BJ (cell line): ENCODE measurements around the gene PPP1R9A. TPM values are rescaled to one million over a fixed set of nuclear protein-coding genes. Genes with fewer than 3 reads are reported as not detected.

ENCODE experiments used
- CTCF ChIA-PET: fragments of 350-600 bp; formaldehyde crosslinking; extraction: SDS; loops from one replicate; lab custom pipeline; 2021; ENCODE audit warnings: antibody characterized with exemption, inconsistent platforms; lab: Yijun Ruan, JAX
- POLR2A ChIA-PET: fragments of 300-600 bp; sonication (Branson Sonifier 250); formaldehyde crosslinking; extraction: SDS; loops from one replicate; lab custom pipeline; 2021; ENCODE audit warnings: antibody characterized with exemption; lab: Charles Lee
- DNase-seq: peaks from one replicate; pipeline ENCODE4 v3.0.0-alpha.2; 2011; ENCODE audit warnings: low read depth
- H3K27me3 ChIP-seq: 2 replicates; pipeline ENCODE4 v1.6.0; 2011; ENCODE audit warnings: low read length; ENCODE audit not compliant: control insufficient read depth, insufficient read depth
- H3K36me3 ChIP-seq: 2 replicates; pipeline ENCODE4 v1.5.1; 2011; ENCODE audit warnings: low read length; ENCODE audit not compliant: control insufficient read depth, insufficient read depth
- H3K4me3 ChIP-seq: 2 replicates; pipeline ENCODE4 v1.5.1; 2011; ENCODE audit warnings: low read depth, mild to moderate bottlenecking, control low read depth, low read length
- polyA plus RNA-seq: library from polyadenylated mRNA; depleted of rRNA; stranded (reverse); fragments of >200 nt; gene quantifications from 2 replicates; pipeline ENCODE4 v1.2.3, GENCODE V29; 2011
- TF ChIP-seq, protein P1 (sequence below): IDR thresholded peaks from 2 replicates; pipeline ENCODE4 v1.5.1; 2011; ENCODE audit warnings: low read depth, mild to moderate bottlenecking, control low read depth, inconsistent platforms, low read length, moderate library complexity; ENCODE audit not compliant: insufficient read depth

PPP1R9A gene
- polyA plus RNA-seq, 1 experiment = 0.09 TPM

DNA sequence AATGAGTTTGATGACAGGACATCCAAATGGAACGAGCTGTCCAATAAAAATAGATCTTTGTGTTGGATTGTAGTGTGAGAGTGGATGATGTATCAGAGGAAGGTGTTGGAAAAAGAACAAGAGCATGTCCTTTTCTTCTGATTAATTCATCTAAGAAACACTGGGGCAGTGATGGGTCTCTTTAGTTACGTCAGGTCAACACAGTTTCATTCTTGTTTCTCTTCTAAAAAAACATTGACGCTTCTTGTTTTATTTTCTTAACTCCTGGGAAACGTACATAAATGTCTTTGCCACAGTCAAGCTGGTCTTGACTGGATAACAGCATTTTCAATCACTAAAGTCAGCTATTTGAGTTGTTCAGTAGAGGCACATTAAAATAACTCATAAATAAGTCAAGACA lies 67.0 kb downstream of the PPP1R9A start:
- Histone ChIP-seq H3K4me3 (no peak overlapping the region), H3K36me3 (no peaks in the 10 kb centered on the region), H3K27me3 (no peaks in the 10 kb centered on the region)
- ChIA-PET POLR2A (no interaction called here), CTCF (no interaction called here)
- no peak for DNase-seq
- TF ChIP-seq, protein P1, sequence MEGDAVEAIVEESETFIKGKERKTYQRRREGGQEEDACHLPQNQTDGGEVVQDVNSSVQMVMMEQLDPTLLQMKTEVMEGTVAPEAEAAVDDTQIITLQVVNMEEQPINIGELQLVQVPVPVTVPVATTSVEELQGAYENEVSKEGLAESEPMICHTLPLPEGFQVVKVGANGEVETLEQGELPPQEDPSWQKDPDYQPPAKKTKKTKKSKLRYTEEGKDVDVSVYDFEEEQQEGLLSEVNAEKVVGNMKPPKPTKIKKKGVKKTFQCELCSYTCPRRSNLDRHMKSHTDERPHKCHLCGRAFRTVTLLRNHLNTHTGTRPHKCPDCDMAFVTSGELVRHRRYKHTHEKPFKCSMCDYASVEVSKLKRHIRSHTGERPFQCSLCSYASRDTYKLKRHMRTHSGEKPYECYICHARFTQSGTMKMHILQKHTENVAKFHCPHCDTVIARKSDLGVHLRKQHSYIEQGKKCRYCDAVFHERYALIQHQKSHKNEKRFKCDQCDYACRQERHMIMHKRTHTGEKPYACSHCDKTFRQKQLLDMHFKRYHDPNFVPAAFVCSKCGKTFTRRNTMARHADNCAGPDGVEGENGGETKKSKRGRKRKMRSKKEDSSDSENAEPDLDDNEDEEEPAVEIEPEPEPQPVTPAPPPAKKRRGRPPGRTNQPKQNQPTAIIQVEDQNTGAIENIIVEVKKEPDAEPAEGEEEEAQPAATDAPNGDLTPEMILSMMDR = no peak

DNA sequence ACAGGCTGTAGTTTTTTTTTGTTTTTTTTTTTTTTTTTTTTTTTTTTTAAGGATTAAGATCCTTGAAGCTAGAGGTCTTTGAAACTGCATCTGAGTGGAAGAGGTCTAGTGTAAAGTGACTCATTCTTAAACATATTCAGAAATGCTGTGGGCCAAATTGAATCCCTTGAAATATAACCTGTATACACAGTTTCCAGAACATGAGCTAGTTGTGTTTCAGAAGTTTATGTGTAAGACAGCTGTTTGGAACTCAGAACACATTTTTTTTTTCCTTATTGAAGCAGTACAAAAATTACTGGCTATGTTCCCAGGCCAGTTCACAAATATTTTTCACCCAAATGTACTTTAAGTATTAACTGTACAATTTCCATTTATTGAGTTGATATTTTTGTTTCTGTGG lies 67.9 kb downstream of the PPP1R9A start:
- ChIA-PET POLR2A (no interaction called here), CTCF (interaction anchor here (0.6 kb wide), 2 partner anchors 33 to 108 kb away, joined by 3 read pairs; no protein-coding TSS in a partner anchor)
- H3K36me3 ChIP-seq = no peaks in the 10 kb centered on the region
- TF ChIP-seq, protein P1 = no peak
- H3K4me3 ChIP-seq = no peak overlapping the region
- H3K27me3 ChIP-seq = no peaks in the 10 kb centered on the region
- DNase-seq = peak; percentile 9

DNA sequence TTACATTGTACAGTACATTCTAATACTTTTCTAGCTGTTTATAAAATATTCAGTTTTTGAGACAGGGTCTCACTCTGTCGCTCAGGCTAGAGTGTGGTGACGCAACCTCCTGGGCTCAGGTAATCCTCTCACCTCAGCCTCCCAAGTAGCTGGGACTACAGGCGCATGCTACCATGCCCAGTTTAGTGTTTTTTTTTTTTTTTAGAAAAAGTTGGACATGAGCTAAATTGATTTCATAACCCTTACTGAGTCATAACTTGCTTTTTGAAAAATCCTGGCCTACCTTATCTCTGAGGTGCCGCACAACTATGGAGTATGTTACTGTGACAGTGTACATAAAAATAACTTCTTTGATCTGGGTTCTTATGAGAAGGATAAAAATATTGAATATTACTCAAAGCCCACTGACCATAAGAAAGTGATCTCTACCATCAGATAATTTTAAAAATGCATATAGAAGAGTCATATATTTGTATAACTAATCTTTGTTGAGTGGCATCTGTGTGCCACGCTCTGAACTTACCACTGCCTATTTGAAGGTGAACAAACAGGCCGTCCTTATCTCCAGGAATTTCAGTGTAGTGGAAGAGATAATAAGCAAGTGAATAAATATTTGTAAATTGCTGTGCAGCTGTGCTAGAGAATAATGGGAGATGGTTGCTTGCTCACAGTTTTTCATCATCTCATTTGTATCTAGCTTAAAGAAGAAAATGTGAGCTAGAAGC lies 73.2 kb downstream of the PPP1R9A start:
- TF ChIP-seq, protein P1 = no peak
- ChIA-PET CTCF (interaction anchor here (1.3 kb wide), 1 partner anchor 9 kb away, joined by 3 read pairs; no protein-coding TSS in a partner anchor), POLR2A (no interaction called here)
- H3K27me3 ChIP-seq = no peaks in the 10 kb centered on the region
- DNase-seq = no peak
- no peaks in the 10 kb centered on the region for H3K36me3 ChIP-seq
- H3K4me3 ChIP-seq = no peak overlapping the region

DNA sequence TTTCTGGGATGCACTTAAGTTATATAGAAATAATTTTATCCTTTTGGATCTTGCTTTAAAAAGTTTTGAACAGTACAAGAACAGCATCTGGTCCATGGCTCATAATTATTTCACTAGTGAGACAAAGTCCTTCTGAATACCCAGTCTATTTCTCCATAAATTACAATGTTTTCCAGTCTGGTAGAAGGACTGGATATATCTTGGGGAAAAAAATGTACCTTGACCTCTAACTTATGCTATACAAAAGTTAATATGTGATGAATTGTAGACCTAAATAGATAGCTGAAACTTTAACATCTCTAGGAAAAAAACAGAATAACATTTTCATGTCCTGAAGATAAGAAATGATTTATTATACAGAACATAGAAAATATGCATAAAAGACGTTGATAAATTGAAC lies 88.5 kb downstream of the PPP1R9A start:
- Histone ChIP-seq H3K36me3 (no peaks in the 10 kb centered on the region), H3K27me3 (no peaks in the 10 kb centered on the region), H3K4me3 (no peak overlapping the region)
- DNase-seq = no peak
- TF ChIP-seq, protein P1 = no peak
- CTCF ChIA-PET = no interaction called here
- POLR2A ChIA-PET = no interaction called here

DNA sequence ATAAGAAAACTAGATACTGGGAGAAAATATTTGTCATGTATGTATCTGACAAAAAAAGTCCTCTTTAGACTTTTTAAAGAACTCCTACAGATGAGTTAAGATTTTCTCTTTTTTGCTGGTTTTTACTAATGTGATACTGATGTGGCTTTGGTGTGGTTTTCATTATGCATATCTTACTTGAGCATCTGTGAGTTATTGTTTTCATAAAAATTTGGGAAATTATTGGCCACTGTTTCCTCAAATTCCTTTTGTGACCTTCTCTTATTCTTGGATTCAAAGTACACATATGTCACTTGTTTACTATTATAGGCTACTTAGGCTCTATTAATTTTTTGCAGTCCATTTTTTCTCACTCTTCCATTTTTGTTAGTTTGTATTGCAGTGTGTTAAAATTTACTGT lies 89.0 kb downstream of the PPP1R9A start:
- no peaks in the 10 kb centered on the region for H3K36me3 ChIP-seq

More for the DNA sequence above, 89.0 kb downstream of the PPP1R9A start:
- DNase-seq = no peak
- TF ChIP-seq, protein P1 = no peak
- H3K27me3 ChIP-seq = no peaks in the 10 kb centered on the region
- POLR2A ChIA-PET = no interaction called here
- no peak overlapping the region for H3K4me3 ChIP-seq
- CTCF ChIA-PET = no interaction called here
